GM19438 (cell line): ENCODE data around the gene ZNF174.

Source experiments
- ATAC-seq: cut with Tn5 transposase; IDR thresholded peaks from one replicate; pipeline ENCODE4 v1.9.1; 2021; ENCODE audit warnings: low read depth; ENCODE audit not compliant: unreplicated experiment

Gene ZNF174

GRCh38 chr16:3400779-3401688 lies at the start of gene ZNF174, which contains the start of gene ZSCAN32:
Gene ZNF174 (plus strand): TSS chr16:3401215. CDS start chr16:3402005, 790 bp downstream.
Gene ZSCAN32 (minus strand): TSS chr16:3401004. CDS start chr16:3397557, 3,447 bp downstream.
- peak; percentile 98 for ATAC-seq

DNA sequence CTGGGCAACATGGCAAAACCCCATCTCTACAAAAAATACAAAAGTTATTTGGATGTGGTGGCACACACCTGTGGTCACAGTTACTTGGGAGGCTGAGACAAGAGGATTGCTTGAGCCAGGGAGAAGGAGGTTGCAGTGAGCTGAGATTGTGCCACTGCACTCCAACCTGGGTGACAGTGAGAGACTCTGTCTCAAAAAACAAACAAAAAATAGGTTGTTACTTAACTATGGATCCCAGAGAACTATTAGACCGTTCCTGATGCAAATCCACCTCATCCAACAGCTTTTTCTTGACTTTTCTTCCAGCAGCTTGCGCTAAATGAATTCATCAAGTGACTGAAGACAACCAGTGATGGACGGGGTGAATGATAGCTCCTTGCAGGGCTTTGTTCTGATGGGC lies 45.4 kb upstream of the ZNF174 start, which contains the start of gene OR2C1:
Gene OR2C1 (plus strand): TSS at position 301 of the 400 bp plus-strand sequence. CDS start 52 bp downstream, at position 353.
- no peak for ATAC-seq

DNA sequence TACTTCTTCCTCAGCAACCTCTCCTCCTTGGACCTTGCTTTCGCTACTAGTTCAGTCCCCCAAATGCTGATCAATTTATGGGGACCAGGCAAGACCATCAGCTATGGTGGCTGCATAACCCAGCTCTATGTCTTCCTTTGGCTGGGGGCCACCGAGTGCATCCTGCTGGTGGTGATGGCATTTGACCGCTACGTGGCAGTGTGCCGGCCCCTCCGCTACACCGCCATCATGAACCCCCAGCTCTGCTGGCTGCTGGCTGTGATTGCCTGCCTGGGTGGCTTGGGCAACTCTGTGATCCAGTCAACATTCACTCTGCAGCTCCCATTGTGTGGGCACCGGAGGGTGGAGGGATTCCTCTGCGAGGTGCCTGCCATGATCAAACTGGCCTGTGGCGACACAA lies 44.9 kb upstream of the ZNF174 start:
- ATAC-seq = no peak

DNA sequence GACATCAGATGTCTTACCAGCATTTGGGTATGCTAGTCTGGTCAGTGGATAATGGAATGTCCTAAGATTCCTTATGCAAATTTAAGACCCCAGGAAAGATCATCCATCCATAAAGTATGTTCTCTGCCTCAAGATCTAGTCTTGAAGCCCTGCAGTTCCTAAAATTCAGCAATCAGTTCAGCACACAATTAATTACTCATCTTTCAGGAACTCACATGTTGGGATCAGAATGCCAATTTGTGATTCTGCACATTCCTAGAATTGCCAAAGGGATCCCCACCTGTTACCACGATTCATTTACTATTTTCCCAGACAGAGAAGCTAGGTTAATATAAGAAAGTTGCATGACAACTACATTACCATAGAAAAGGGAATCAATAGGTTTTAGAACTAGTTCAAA lies 42.1 kb upstream of the ZNF174 start:
- no peak for ATAC-seq

- no peak for ATAC-seq
These were observed 38.1 kb upstream of the ZNF174 start for GRCh38 chr16:3362931-3363330.

GRCh38 chr16:3363793-3364192 lies 37.2 kb upstream of the ZNF174 start:
- no peak for ATAC-seq

DNA sequence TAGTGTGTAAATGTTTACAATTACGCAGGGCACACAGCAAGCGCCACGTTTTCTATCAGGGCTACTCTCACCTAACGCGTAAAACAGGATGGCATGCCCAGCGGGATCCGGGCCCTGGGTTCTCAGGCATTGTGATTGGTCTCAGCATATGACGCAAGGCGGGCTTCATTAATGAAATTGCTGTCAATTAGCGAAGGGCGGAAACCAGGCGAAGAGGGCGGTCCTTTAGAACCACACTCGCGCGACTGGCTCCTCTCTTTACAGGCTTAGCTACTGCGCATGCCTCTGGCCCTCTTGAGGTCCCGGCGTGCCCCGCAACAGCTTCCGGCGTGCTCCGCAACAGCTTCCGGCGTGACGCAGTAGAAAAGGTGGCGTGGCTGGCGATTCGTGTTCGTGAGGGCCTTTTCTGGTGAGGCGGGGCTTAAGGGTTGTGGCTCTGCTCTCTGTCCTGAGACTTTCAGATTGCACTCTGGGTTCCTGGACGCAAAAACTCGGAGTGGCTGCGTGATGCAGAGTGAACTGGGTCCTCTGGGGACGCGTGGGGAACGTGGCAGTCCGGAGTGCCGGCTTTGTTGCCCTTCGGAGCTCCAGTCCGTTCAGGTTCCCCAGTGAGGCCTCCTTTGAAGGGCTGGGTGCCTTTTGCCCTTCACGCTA lies 36.1 kb upstream of the ZNF174 start:
- no peak for ATAC-seq

GRCh38 chr16:3369073-3369472 lies 31.9 kb upstream of the ZNF174 start:
- no peak for ATAC-seq

DNA sequence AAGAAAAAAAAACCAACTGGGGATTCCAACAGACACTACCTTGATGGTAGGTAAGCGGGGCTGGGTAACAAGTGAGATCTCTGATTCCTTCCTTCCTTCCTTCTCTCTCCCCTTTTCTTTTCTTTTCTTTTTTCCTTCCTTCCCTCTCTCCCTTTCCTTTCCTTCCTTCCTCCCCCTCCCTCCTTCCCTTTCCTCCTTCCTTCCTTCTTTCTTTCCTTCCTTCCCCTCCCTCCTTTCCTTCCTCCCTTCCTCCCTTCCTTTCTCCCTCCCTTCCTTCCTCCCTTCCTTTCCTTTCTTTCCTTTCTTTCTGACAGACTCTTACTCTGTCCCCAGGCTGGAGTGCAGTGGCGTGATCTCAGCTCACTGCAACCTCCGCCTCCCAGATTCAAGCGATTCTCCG lies 25.3 kb upstream of the ZNF174 start:
- no peak for ATAC-seq

DNA sequence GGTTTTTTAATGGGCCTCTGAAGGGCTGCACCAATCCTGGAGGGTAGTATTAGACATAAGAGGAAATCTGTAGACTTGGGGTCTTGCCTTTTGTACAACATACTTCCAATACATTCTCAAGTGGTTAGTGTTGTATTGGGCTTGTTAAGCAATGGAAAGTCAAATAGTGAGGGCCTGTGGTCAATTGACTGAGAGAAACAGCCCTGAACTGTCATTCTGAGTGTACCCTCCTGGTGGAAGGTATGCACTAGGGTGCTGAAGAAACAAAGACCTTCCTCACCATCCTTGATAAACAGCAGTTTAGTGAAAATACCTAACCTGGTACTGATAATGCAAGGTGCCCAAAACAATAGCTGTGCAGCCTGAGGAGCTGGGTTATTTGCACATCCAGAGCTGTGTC lies 23.1 kb upstream of the ZNF174 start:
- no peak for ATAC-seq

- no peak for ATAC-seq
These were observed 18.0 kb upstream of the ZNF174 start for GRCh38 chr16:3383045-3383448.

- no peak for ATAC-seq
These were observed 12.7 kb upstream of the ZNF174 start for GRCh38 chr16:3388325-3388724.

- no peak for ATAC-seq
These were observed 11.2 kb upstream of the ZNF174 start for GRCh38 chr16:3389663-3390338.

GRCh38 chr16:3400446-3400778 lies 603 bp upstream of the ZNF174 start:
- peak; percentile 27 for ATAC-seq

GRCh38 chr16:3401719-3402397 lies 843 bp downstream of the ZNF174 start:
- ATAC-seq = no peak

GRCh38 chr16:3408561-3409197 lies 7.7 kb downstream of the ZNF174 start:
- no peak for ATAC-seq

DNA sequence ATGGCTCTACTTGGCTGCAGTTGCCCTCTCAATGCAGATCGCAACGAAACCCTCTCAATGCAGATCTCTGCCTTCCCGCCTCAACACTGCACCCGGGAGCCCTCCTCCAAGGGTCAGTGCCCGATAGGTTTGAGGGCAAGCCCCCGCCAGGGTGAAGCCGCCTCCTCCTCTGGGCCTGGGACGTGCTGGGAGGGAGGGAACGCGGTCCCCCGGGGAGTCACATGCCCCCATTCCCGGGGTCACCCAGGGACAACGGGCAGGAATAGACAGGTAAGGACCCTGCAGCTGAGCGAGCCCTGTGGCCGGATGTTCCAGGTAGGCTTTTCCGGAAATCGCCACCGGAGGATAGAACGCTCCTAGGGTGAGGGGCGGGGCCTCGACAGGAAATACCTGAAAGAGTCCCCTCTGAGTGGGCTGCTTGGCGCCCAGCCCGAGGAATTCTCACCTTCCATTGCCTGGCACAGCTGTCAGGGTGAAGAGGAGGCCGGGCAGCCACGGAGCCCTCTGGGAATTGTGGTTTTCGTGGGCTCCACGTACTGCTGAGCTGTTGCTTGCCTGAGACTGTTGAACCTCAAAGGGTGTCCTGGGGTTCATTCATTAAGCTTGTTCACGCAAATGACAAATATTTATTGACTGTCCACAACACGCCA lies 12.8 kb downstream of the ZNF174 start:
- no peak for ATAC-seq

DNA sequence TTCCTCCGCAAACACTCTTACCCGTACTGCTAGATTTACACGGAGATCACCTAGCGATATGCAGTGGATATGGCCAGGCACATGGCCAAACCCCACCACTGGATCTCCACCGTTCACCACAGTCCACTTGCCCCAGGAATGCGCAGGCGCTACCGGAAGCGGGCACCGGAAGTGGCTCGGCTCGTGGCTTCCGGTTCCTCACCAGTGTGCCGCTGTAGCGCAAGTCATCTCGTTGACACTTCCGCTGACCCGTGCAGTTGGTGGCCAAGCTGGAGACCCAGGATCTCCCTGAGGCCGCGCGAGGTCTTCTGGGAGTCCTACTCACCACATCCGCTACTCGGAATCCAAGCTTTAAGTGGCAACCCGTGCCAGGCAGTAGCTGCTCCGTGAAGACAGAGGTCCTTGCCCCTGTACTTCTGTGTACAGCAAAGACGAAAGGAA lies 30.8 kb downstream of the ZNF174 start:
- ATAC-seq = no peak

- ATAC-seq = no peak
These were observed 33.4 kb downstream of the ZNF174 start for GRCh38 chr16:3434373-3434772.

GRCh38 chr16:3439637-3440036 lies 38.6 kb downstream of the ZNF174 start:
- no peak for ATAC-seq
